H9 (cell line): ENCODE data around the gene GPRC5A. TPM values are rescaled to one million over a fixed set of nuclear protein-coding genes. Genes with fewer than 3 reads are reported as not detected.

ENCODE experiments used
- DNase-seq: peaks from one replicate; pipeline ENCODE4 v3.0.0-alpha.2; 2017
- H2AFZ ChIP-seq: one replicate; pipeline ENCODE4 v1.6.1; 2013; ENCODE audit warnings: mild to moderate bottlenecking, low read length, control low read depth, moderate library complexity
- H2AK5ac ChIP-seq: 2 replicates; pipeline ENCODE4 v1.6.1; 2013; ENCODE audit warnings: low read length, control low read depth, mixed read lengths; ENCODE audit not compliant: insufficient read length
- H2BK120ac ChIP-seq: one replicate; pipeline ENCODE4 v1.6.1; 2013; ENCODE audit warnings: low read depth, mild to moderate bottlenecking, low read length, control low read depth, inconsistent platforms; ENCODE audit not compliant: poor library complexity, severe bottlenecking
- H2BK12ac ChIP-seq: 2 replicates; pipeline ENCODE4 v1.6.1; 2013; ENCODE audit warnings: low read length, control low read depth, mixed read lengths, low read depth; ENCODE audit not compliant: insufficient read length
- H2BK15ac ChIP-seq: 2 replicates; pipeline ENCODE4 v1.6.1; 2013; ENCODE audit warnings: low read depth, low read length, control low read depth
- H2BK20ac ChIP-seq: one replicate; pipeline ENCODE4 v1.6.1; 2013; ENCODE audit warnings: low read depth, mild to moderate bottlenecking, low read length, control low read depth, inconsistent platforms; ENCODE audit not compliant: poor library complexity, severe bottlenecking
- H2BK5ac ChIP-seq: 2 replicates; pipeline ENCODE4 v1.6.1; 2013; ENCODE audit warnings: low read length, control low read depth, mixed read lengths; ENCODE audit not compliant: insufficient read length
- H3K14ac ChIP-seq: 2 replicates; pipeline ENCODE4 v1.6.1; 2013; ENCODE audit warnings: low read length, control low read depth; ENCODE audit not compliant: insufficient read depth
- H3K18ac ChIP-seq: 2 replicates; pipeline ENCODE4 v1.6.1; 2013; ENCODE audit warnings: low read depth, mild to moderate bottlenecking, mixed read lengths, low read length, control low read depth; ENCODE audit not compliant: insufficient read length
- H3K23ac ChIP-seq: 2 replicates; pipeline ENCODE4 v1.6.1; 2013; ENCODE audit warnings: low read length, control low read depth, mixed read lengths, low read depth; ENCODE audit not compliant: insufficient read length
- H3K23me2 ChIP-seq: 2 replicates; pipeline ENCODE4 v1.6.1; 2013; ENCODE audit warnings: low read depth, mild to moderate bottlenecking, mixed read lengths, low read length, control low read depth; ENCODE audit not compliant: insufficient read length, poor library complexity, severe bottlenecking
- H3K27ac ChIP-seq: 2 replicates; pipeline ENCODE4 v1.5.1; 2013; ENCODE audit warnings: low read length, control low read depth, mixed read lengths, low read depth; ENCODE audit not compliant: insufficient read length
- H3K27me3 ChIP-seq: 2 replicates; pipeline ENCODE4 v1.6.1; 2013; ENCODE audit warnings: low read length, control low read depth, inconsistent platforms; ENCODE audit not compliant: insufficient read depth
- H3K4ac ChIP-seq: 2 replicates; pipeline ENCODE4 v1.6.1; 2013; ENCODE audit warnings: low read depth, mild to moderate bottlenecking, control low read depth, inconsistent platforms, low read length, moderate library complexity
- H3K4me1 ChIP-seq: 2 replicates; pipeline ENCODE4 v1.6.1; 2013; ENCODE audit warnings: low read length, control low read depth, inconsistent platforms; ENCODE audit not compliant: insufficient read depth
- H3K4me2 ChIP-seq: 2 replicates; pipeline ENCODE4 v1.6.1; 2013; ENCODE audit warnings: low read length, control low read depth, mixed read lengths; ENCODE audit not compliant: insufficient read length, insufficient read depth
- H3K56ac ChIP-seq: 2 replicates; pipeline ENCODE4 v1.6.1; 2013; ENCODE audit warnings: low read depth, mild to moderate bottlenecking, mixed read lengths, low read length, control low read depth; ENCODE audit not compliant: insufficient read length
- H3K79me1 ChIP-seq: 2 replicates; pipeline ENCODE4 v1.6.1; 2013; ENCODE audit warnings: low read depth, mild to moderate bottlenecking, moderate library complexity, low read length, control low read depth, inconsistent platforms; ENCODE audit not compliant: insufficient read depth, poor library complexity, severe bottlenecking
- H3K79me2 ChIP-seq: 2 replicates; pipeline ENCODE4 v1.6.1; 2013; ENCODE audit warnings: low read length, control low read depth, inconsistent platforms; ENCODE audit not compliant: insufficient read depth
- H3K9ac ChIP-seq: 2 replicates; pipeline ENCODE4 v1.6.1; 2013; ENCODE audit warnings: low read length, control low read depth, mixed read lengths; ENCODE audit not compliant: insufficient read length; ENCODE audit errors: extremely low read depth
- H3K9me3 ChIP-seq: one replicate; pipeline ENCODE4 v1.6.1; 2013; ENCODE audit warnings: low read depth, low read length, inconsistent platforms; ENCODE audit not compliant: control insufficient read depth
- H3T11ph ChIP-seq: one replicate; pipeline ENCODE4 v1.6.1; 2013; ENCODE audit warnings: mild to moderate bottlenecking, low read length, control low read depth, inconsistent platforms
- H4K20me1 ChIP-seq: one replicate; pipeline ENCODE4 v1.6.1; 2013; ENCODE audit not compliant: control insufficient read depth, insufficient read length, insufficient read depth
- H4K5ac ChIP-seq: 2 replicates; pipeline ENCODE4 v1.6.1; 2013; ENCODE audit warnings: low read depth, mild to moderate bottlenecking, mixed read lengths, low read length, control low read depth; ENCODE audit not compliant: insufficient read length
- H4K8ac ChIP-seq: replicated peaks from 2 replicates; pipeline ENCODE4 v1.6.1; 2013; ENCODE audit warnings: low read length, control low read depth, mixed read lengths, low read depth; ENCODE audit not compliant: insufficient read length
- H4K91ac ChIP-seq: 2 replicates; pipeline ENCODE4 v1.6.1; 2013; ENCODE audit warnings: low read depth, mild to moderate bottlenecking, moderate library complexity, mixed read lengths, low read length, control low read depth; ENCODE audit not compliant: insufficient read length
- H3K27ac Mint-ChIP-seq, 3 experiments: 2 replicates in 2 of 3; 3 replicates in 1 of 3; pipeline ENCODE4 v1.8.0; 2020 to 2021; ENCODE audit warnings: mixed read lengths in 3 of 3, mild to moderate bottlenecking in 1 of 3, moderate library complexity in 1 of 3
- H3K27me3 Mint-ChIP-seq: 2 replicates; pipeline ENCODE4 v1.8.0; 2021; ENCODE audit warnings: low read depth, mild to moderate bottlenecking, moderate library complexity, mixed read lengths
- H3K36me3 Mint-ChIP-seq, 3 experiments: 2 replicates in 2 of 3; 3 replicates in 1 of 3; pipeline ENCODE4 v1.8.0; 2020 to 2021; ENCODE audit warnings: low read depth in 3 of 3, mixed read lengths in 3 of 3; ENCODE audit not compliant: insufficient read depth in 1 of 3
- H3K4me1 Mint-ChIP-seq, 2 experiments: 2 replicates each; pipeline ENCODE4 v1.8.0; 2020; ENCODE audit warnings: mixed read lengths in 2 of 2
- H3K4me3 Mint-ChIP-seq, 2 experiments: 2 replicates in 1 of 2; 3 replicates in 1 of 2; pipeline ENCODE4 v1.8.0; 2020 to 2021; ENCODE audit warnings: mild to moderate bottlenecking in 2 of 2, mixed read lengths in 2 of 2, moderate library complexity in 1 of 2
- H3K9me3 Mint-ChIP-seq, 2 experiments: 2 replicates in 1 of 2; 3 replicates in 1 of 2; pipeline ENCODE4 v1.8.0; 2020; ENCODE audit warnings: mild to moderate bottlenecking in 2 of 2, mixed read lengths in 2 of 2, moderate library complexity in 1 of 2
- WGBS: extraction: QIAGEN DNeasy Blood & Tissue Kit; methylation state at CpG from one replicate; pipeline ENCODE4 v1.1.7; 2013; ENCODE audit warnings: missing lambda C conversion rate, low lambda C conversion rate, mixed read lengths; ENCODE audit not compliant: insufficient read length; ENCODE audit errors: extremely low coverage; 5-methylcytosine and 5-hydroxymethylcytosine counted together
- total RNA-seq: library from RNA; stranded (reverse); gene quantifications from 2 replicates; pipeline ENCODE4 v1.2.1, GENCODE V29; 2021
- TF ChIP-seq, protein P1 (sequence below): fragments of 200-600 bp; sonication (generic); conservative IDR thresholded peaks from 3 replicates; pipeline ENCODE4 v1.8.0; 2021; ENCODE audit warnings: antibody characterized with exemption, mild to moderate bottlenecking

GPRC5A gene
- total RNA-seq, 1 experiment from 2014 or later: 0.09 TPM

DNA sequence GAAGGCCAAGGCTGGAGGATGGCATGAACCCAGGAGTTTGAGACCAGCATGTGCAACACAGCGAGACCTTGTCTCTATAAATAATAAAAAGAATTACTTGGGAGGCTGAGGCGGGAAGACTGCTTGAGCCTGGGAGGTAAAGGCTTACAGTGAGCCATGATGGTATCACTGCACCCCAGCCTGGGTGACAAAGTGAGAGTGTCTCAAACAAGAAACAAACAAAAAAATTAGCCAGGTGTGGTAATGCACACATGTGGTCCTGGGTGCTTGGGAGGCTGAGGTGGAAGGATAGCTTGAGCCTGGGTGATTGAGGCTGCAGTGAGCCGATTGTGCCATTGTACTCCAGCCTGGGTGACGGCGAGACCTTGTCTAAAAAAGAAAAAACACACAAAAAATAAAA lies 1.7 kb upstream of the GPRC5A start:
- no peak overlapping the region for H3K4me2 ChIP-seq
- peaks cover 9% of the 10 kb centered on the region; the same call in 1 of the 2 replicates for H3K4me1 ChIP-seq
- no peak overlapping the region for H3K14ac ChIP-seq
- H4K91ac ChIP-seq: no peak overlapping the region
- peaks cover 8% of the 10 kb centered on the region; the same call in 1 of the 2 replicates for H3K27me3 ChIP-seq
- Mint-ChIP-seq H3K4me3 (peak overlapping the region in 1 of 2 experiments; percentile 91; a peak in 1 of 5 replicates), H3K4me1 (peaks cover 38 to 43% of the 10 kb centered on the region in 2 experiments), H3K36me3 (no peaks in the 10 kb centered on the region), H3K27me3 (peaks cover 88% of the 10 kb centered on the region), H3K9me3 (peaks cover 0 to 2% of the 10 kb centered on the region in 2 experiments; a peak in 1 of 5 replicates), H3K27ac (no peak overlapping the region)
- no peak overlapping the region for H2BK120ac ChIP-seq
- H3K56ac ChIP-seq: no peak overlapping the region
- no peaks in the 10 kb centered on the region for H3K9me3 ChIP-seq
- no peak overlapping the region for H3K18ac ChIP-seq
- TF ChIP-seq, protein P1, sequence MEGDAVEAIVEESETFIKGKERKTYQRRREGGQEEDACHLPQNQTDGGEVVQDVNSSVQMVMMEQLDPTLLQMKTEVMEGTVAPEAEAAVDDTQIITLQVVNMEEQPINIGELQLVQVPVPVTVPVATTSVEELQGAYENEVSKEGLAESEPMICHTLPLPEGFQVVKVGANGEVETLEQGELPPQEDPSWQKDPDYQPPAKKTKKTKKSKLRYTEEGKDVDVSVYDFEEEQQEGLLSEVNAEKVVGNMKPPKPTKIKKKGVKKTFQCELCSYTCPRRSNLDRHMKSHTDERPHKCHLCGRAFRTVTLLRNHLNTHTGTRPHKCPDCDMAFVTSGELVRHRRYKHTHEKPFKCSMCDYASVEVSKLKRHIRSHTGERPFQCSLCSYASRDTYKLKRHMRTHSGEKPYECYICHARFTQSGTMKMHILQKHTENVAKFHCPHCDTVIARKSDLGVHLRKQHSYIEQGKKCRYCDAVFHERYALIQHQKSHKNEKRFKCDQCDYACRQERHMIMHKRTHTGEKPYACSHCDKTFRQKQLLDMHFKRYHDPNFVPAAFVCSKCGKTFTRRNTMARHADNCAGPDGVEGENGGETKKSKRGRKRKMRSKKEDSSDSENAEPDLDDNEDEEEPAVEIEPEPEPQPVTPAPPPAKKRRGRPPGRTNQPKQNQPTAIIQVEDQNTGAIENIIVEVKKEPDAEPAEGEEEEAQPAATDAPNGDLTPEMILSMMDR: no peak
- no peaks in the 10 kb centered on the region for H3K79me1 ChIP-seq
- no peaks in the 10 kb centered on the region for H3K79me2 ChIP-seq
- no peak overlapping the region for H2AFZ ChIP-seq
- no peak overlapping the region for H3K23ac ChIP-seq
- no CpG with 5 or more reads among the region's 5 CpGs for WGBS
- H2AK5ac ChIP-seq: no peak overlapping the region
- no peak overlapping the region for H4K8ac ChIP-seq
- H3K27ac ChIP-seq: no peak overlapping the region
- H3T11ph ChIP-seq: no peak overlapping the region
- H4K20me1 ChIP-seq: no peaks in the 10 kb centered on the region
- no peak overlapping the region for H3K4ac ChIP-seq
- no peak for DNase-seq
- H3K23me2 ChIP-seq: peaks cover 13% of the 10 kb centered on the region
- H3K9ac ChIP-seq: no peak overlapping the region
- no peak overlapping the region for H2BK15ac ChIP-seq
- no peak overlapping the region for H4K5ac ChIP-seq
- H2BK20ac ChIP-seq: no peak overlapping the region
- no peak overlapping the region for H2BK12ac ChIP-seq
- no peak overlapping the region for H2BK5ac ChIP-seq
